ENCODE data around the gene SELP. TPM values are rescaled to one million over a fixed set of nuclear protein-coding genes. Genes with fewer than 3 reads are reported as not detected.

The SELP gene
- total RNA-seq, 1 experiment from 2014 or later, result not detected

GRCh38 chr1:169644297-169644696, 14.4 kb upstream of the SELP start:
- no peaks in the 10 kb centered on the region for H3K9me3 Mint-ChIP-seq

More at GRCh38 chr1:169644297-169644696, 14.4 kb upstream of the SELP start:
- Histone ChIP-seq H3K79me2 (ENCODE audit: insufficient read depth, low read length) (no peaks in the 10 kb centered on the region), H2BK20ac (ENCODE audit: low read depth, low read length, poor library complexity, severe bottlenecking) (no peak overlapping the region), H2BK12ac (ENCODE audit: insufficient read length, low read depth, low read length) (no peak overlapping the region), H3K23ac (ENCODE audit: insufficient read length, low read depth, low read length) (no peak overlapping the region), H3K4me2 (ENCODE audit: insufficient read depth, insufficient read length, low read length) (no peak overlapping the region), H3T11ph (ENCODE audit: low read length) (no peak overlapping the region), H3K18ac (ENCODE audit: insufficient read length, low read depth, low read length) (no peak overlapping the region), H3K9ac (ENCODE audit: extremely low read depth, insufficient read length, low read length) (no peak overlapping the region), H3K79me1 (ENCODE audit: insufficient read depth, low read depth, low read length, poor library complexity, severe bottlenecking) (no peaks in the 10 kb centered on the region), H3K27me3 (ENCODE audit: insufficient read depth, low read length) (no peaks in the 10 kb centered on the region), H4K5ac (ENCODE audit: insufficient read length, low read depth, low read length) (no peak overlapping the region), H3K9me3 (ENCODE audit: control insufficient read depth, low read depth, low read length) (no peaks in the 10 kb centered on the region), H3K56ac (ENCODE audit: insufficient read length, low read depth, low read length) (no peak overlapping the region), H3K14ac (ENCODE audit: insufficient read depth, low read length) (no peak overlapping the region), H4K91ac (ENCODE audit: insufficient read length, low read depth, low read length) (no peak overlapping the region), H2AFZ (ENCODE audit: low read length) (no peak overlapping the region), H2BK120ac (ENCODE audit: low read depth, low read length, poor library complexity, severe bottlenecking) (no peak overlapping the region), H2BK15ac (ENCODE audit: low read depth, low read length) (no peak overlapping the region), H3K27ac (ENCODE audit: insufficient read length, low read depth, low read length) (no peak overlapping the region), H3K23me2 (ENCODE audit: insufficient read length, low read depth, low read length, poor library complexity, severe bottlenecking) (no peaks in the 10 kb centered on the region), H3K4me1 (ENCODE audit: insufficient read depth, low read length) (no peaks in the 10 kb centered on the region), H4K20me1 (ENCODE audit: control insufficient read depth, insufficient read depth, insufficient read length) (no peaks in the 10 kb centered on the region), H2BK5ac (ENCODE audit: insufficient read length, low read length) (no peak overlapping the region), H4K8ac (replicated peaks; ENCODE audit: insufficient read length, low read depth, low read length) (no peak overlapping the region), H2AK5ac (ENCODE audit: insufficient read length, low read length) (no peak overlapping the region), H3K4ac (ENCODE audit: low read depth, low read length) (no peak overlapping the region)
- Mint-ChIP-seq H3K27ac (no peak overlapping the region; a peak in 1 of 7 replicates), H3K4me3 (no peak overlapping the region), H3K27me3 (ENCODE audit: low read depth) (no peaks in the 10 kb centered on the region; the same call in none of the 2 replicates), H3K36me3 (ENCODE audit: insufficient read depth in 1 of 3, low read depth in 3 of 3) (no peaks in the 10 kb centered on the region), H3K4me1 (peaks cover 5 to 10% of the 10 kb centered on the region in 2 experiments; a peak in 3 of 4 replicates)
- no peak for DNase-seq
- no peak for TF ChIP-seq CTCF (conservative IDR thresholded peaks at IDR 0.05)
- WGBS (ENCODE audit: extremely low coverage, insufficient read length, low lambda C conversion rate), result no CpG with 5 or more reads among the region's 3 CpGs

All from H9 (cell line).